Upper lobe of left lung (tissue), 4 donors: ENCODE results near the gene GTPBP10.

Experiments used
- EP300 ChIP-seq, 4 donors: sonication (generic); formaldehyde crosslinking; IDR thresholded peaks; one replicate each; pipeline ENCODE4 v1.5.1; 2017; ENCODE audit warnings: antibody characterized with exemption in 4 of 4, control low read depth in 2 of 4
- POLR2A ChIP-seq, 4 donors: fragments of 450-650 bp; IDR thresholded peaks; one replicate each; pipeline ENCODE4 v1.5.1; 2016 to 2017; ENCODE audit warnings: antibody characterized with exemption in 4 of 4, mild to moderate bottlenecking in 2 of 4
- POLR2AphosphoS5 ChIP-seq, 2 donors: sonication (generic); formaldehyde crosslinking; IDR thresholded peaks; one replicate each; pipeline ENCODE4 v1.5.1; 2017; ENCODE audit warnings: antibody characterized with exemption in 2 of 2
- TF ChIP-seq, protein P1 (sequence below), 6 experiments: fragments of 450-650 bp in 4 of 6; fragments of 200-600 bp in 2 of 6; sonication (generic) in 2 of 6; IDR thresholded peaks; one replicate each; pipeline ENCODE4 v1.5.1; 2016 to 2019; ENCODE audit warnings: antibody characterized with exemption in 6 of 6

- TF ChIP-seq POLR2A (IDR thresholded peaks at IDR 0.05) (no peak), POLR2AphosphoS5 (IDR thresholded peaks at IDR 0.05) (no peak), EP300 (IDR thresholded peaks at IDR 0.05) (no peak)
- TF ChIP-seq, protein P1, sequence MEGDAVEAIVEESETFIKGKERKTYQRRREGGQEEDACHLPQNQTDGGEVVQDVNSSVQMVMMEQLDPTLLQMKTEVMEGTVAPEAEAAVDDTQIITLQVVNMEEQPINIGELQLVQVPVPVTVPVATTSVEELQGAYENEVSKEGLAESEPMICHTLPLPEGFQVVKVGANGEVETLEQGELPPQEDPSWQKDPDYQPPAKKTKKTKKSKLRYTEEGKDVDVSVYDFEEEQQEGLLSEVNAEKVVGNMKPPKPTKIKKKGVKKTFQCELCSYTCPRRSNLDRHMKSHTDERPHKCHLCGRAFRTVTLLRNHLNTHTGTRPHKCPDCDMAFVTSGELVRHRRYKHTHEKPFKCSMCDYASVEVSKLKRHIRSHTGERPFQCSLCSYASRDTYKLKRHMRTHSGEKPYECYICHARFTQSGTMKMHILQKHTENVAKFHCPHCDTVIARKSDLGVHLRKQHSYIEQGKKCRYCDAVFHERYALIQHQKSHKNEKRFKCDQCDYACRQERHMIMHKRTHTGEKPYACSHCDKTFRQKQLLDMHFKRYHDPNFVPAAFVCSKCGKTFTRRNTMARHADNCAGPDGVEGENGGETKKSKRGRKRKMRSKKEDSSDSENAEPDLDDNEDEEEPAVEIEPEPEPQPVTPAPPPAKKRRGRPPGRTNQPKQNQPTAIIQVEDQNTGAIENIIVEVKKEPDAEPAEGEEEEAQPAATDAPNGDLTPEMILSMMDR (IDR thresholded peaks at IDR 0.05): no peak
These were observed 56.3 kb downstream of the GTPBP10 start for GRCh38 chr7:90402785-90403173.
